ENCODE measurements around the gene MMP20. TPM values are rescaled to one million over a fixed set of nuclear protein-coding genes. Genes with fewer than 3 reads are reported as not detected.

MMP20 gene
- total RNA-seq, 1 donor from 2014 or later, result not detected

DNA sequence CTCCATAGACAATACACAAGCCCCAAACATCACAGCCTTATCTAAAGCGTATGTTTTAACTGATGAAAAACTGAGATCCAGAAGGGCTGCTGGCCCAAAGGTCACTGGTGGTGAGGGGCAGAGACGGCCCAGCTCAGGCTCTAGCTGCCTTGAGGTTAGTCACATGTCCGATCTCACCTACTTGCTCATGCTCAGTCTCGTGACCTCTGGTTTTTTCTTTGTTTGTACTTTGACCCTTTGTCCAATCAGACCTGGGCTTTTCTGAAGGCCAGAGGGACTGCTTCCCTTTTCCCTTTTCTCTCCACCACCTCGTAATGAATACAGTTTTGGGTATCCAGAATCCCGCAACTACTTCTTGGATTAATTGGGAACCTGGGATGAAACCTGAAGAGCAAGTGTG is 28.6 kb downstream of the MMP20 start:
- no peaks in the 10 kb centered on the region for H3K36me3 Mint-ChIP-seq (ENCODE audit: low read depth, unreplicated experiment)
- no peaks in the 10 kb centered on the region for H4K20me1 ChIP-seq (ENCODE audit: insufficient read depth, low read length)
- no peak overlapping the region for H3K4me3 ChIP-seq (ENCODE audit: insufficient read depth, low read depth, low read length)
- no peaks in the 10 kb centered on the region for H3K27me3 Mint-ChIP-seq (ENCODE audit: low read depth, unreplicated experiment)
- no peak overlapping the region for H3K27ac ChIP-seq (ENCODE audit: low read depth, low read length)
- no peaks in the 10 kb centered on the region for H3K79me2 ChIP-seq (ENCODE audit: insufficient read depth, low read length)
- no peaks in the 10 kb centered on the region for H3K9me3 ChIP-seq (ENCODE audit: insufficient read depth, low read depth, low read length)
- FAIRE-seq (no peak), DNase-seq (ENCODE audit: low read depth) (no peak)
- H3K4me1 ChIP-seq (ENCODE audit: insufficient read depth, low read length), result peaks cover 29% of the 10 kb centered on the region
- no peaks in the 10 kb centered on the region for H3K36me3 ChIP-seq (ENCODE audit: insufficient read depth, low read length)
- no peak overlapping the region for H3K9ac ChIP-seq (ENCODE audit: low read length)
- H3K27ac Mint-ChIP-seq (ENCODE audit: unreplicated experiment), result no peak overlapping the region
- peaks cover 33% of the 10 kb centered on the region for H3K4me1 Mint-ChIP-seq (ENCODE audit: low read depth, unreplicated experiment)
- no peak overlapping the region for H2AFZ ChIP-seq (ENCODE audit: low read depth, low read length)
- no peak overlapping the region for H3K4me3 Mint-ChIP-seq (ENCODE audit: unreplicated experiment)
- TF ChIP-seq, protein P1, sequence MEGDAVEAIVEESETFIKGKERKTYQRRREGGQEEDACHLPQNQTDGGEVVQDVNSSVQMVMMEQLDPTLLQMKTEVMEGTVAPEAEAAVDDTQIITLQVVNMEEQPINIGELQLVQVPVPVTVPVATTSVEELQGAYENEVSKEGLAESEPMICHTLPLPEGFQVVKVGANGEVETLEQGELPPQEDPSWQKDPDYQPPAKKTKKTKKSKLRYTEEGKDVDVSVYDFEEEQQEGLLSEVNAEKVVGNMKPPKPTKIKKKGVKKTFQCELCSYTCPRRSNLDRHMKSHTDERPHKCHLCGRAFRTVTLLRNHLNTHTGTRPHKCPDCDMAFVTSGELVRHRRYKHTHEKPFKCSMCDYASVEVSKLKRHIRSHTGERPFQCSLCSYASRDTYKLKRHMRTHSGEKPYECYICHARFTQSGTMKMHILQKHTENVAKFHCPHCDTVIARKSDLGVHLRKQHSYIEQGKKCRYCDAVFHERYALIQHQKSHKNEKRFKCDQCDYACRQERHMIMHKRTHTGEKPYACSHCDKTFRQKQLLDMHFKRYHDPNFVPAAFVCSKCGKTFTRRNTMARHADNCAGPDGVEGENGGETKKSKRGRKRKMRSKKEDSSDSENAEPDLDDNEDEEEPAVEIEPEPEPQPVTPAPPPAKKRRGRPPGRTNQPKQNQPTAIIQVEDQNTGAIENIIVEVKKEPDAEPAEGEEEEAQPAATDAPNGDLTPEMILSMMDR (IDR thresholded peaks at IDR 0.05; ENCODE audit: insufficient read depth, low read depth, low read length), result no peak
- TF ChIP-seq EZH2 (IDR thresholded peaks at IDR 0.05; ENCODE audit: insufficient read depth, low read length), result no peak
- H3K9me3 Mint-ChIP-seq (ENCODE audit: unreplicated experiment), result peaks cover 1% of the 10 kb centered on the region
- no peak overlapping the region for H3K4me2 ChIP-seq (ENCODE audit: low read length)
- H3K27me3 ChIP-seq (ENCODE audit: insufficient read depth, low read length), result no peaks in the 10 kb centered on the region

DNA sequence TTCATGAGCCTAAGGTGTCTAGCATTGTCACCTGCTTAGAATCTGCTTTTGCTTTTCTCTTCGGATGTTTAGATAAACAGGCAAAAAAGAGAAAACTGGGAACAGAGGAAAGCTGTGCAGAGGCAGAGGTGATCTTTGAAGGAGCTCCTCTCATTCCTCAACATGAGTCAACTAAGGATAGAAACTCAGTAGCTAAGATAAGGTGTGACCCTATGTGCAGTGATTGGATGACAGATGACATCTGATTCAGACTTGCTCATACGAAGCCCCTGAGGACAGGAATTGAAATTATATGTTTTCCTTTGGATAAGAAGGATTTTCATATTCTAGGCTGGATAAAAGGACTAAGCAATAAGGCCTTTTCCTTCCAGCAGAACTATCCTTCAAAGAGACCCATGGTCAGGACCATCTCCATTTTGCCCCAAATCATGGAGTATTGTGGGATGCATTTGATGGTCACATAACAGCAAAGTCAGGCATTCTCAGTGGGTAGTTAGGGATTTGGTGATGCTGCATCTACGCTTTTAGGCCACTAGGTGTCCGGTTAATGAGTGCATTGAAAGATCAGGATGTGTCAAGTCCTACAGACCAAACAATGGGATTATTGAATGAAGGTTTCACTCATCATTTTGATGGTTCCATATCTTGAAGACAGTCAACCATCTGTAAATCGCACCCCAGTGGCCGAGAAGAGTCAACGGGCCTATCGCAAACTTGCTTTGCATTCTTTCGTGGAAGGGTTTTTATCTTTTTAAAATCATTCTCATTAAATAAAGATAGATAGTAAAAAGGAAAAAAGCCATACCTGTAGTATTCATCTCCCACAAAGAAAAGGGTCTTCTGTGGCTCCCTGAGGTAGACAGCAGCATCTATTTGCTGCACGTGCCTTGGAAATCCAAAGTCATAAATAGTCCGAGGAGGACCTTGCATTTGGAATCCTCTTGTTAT is 32.2 kb downstream of the MMP20 start:
- H3K4me3 ChIP-seq (ENCODE audit: insufficient read depth, low read depth, low read length), result no peak overlapping the region
- no peak overlapping the region for H3K27ac ChIP-seq (ENCODE audit: low read depth, low read length)
- H3K79me2 ChIP-seq (ENCODE audit: insufficient read depth, low read length), result no peaks in the 10 kb centered on the region
- H3K36me3 Mint-ChIP-seq (ENCODE audit: low read depth, unreplicated experiment), result no peaks in the 10 kb centered on the region
- H3K27me3 ChIP-seq (ENCODE audit: insufficient read depth, low read length), result no peaks in the 10 kb centered on the region
- peaks cover 22% of the 10 kb centered on the region for H3K4me1 Mint-ChIP-seq (ENCODE audit: low read depth, unreplicated experiment)
- H3K4me3 Mint-ChIP-seq (ENCODE audit: unreplicated experiment), result no peak overlapping the region
- H3K27ac Mint-ChIP-seq (ENCODE audit: unreplicated experiment), result no peak overlapping the region
- DNase-seq (ENCODE audit: low read depth) (no peak), FAIRE-seq (no peak)
- H3K9me3 ChIP-seq (ENCODE audit: insufficient read depth, low read depth, low read length), result no peaks in the 10 kb centered on the region
- H3K27me3 Mint-ChIP-seq (ENCODE audit: low read depth, unreplicated experiment), result no peaks in the 10 kb centered on the region
- no peak for TF ChIP-seq EZH2 (IDR thresholded peaks at IDR 0.05; ENCODE audit: insufficient read depth, low read length)
- TF ChIP-seq, protein P1 (IDR thresholded peaks at IDR 0.05; ENCODE audit: insufficient read depth, low read depth, low read length), result peak; percentile 61
- no peak overlapping the region for H3K9ac ChIP-seq (ENCODE audit: low read length)
- no peaks in the 10 kb centered on the region for H3K4me1 ChIP-seq (ENCODE audit: insufficient read depth, low read length)
- no peak overlapping the region for H2AFZ ChIP-seq (ENCODE audit: low read depth, low read length)
- H3K36me3 ChIP-seq (ENCODE audit: insufficient read depth, low read length), result no peaks in the 10 kb centered on the region
- no peak overlapping the region for H3K4me2 ChIP-seq (ENCODE audit: low read length)
- H3K9me3 Mint-ChIP-seq (ENCODE audit: unreplicated experiment), result peaks cover 3% of the 10 kb centered on the region
- no peaks in the 10 kb centered on the region for H4K20me1 ChIP-seq (ENCODE audit: insufficient read depth, low read length)

DNA sequence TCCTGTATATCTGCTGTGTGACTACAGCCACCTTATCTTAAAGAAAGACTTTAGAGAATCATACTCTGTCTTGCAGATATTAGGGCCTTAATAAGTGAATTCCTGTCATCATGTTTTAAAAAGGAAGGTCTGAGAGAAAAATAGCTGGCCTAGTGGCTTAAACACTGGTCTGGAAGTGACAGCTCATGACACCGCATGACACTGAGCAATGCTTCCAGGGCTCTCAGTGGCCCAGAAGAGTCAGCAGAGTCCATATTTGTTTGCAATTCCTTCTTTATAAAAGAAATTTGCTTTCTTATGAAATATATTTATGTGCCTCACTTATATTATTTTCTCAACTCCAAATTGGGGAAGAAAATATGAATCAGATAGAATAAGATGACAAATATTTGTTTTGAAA is 33.0 kb downstream of the MMP20 start:
- no peaks in the 10 kb centered on the region for H3K36me3 ChIP-seq (ENCODE audit: insufficient read depth, low read length)
- H3K79me2 ChIP-seq (ENCODE audit: insufficient read depth, low read length), result no peaks in the 10 kb centered on the region
- DNase-seq (ENCODE audit: low read depth), result no peak
- H3K4me2 ChIP-seq (ENCODE audit: low read length), result no peak overlapping the region
- no peak for TF ChIP-seq EZH2 (IDR thresholded peaks at IDR 0.05; ENCODE audit: insufficient read depth, low read length)
- TF ChIP-seq, protein P1 (IDR thresholded peaks at IDR 0.05; ENCODE audit: insufficient read depth, low read depth, low read length), result no peak
- no peak overlapping the region for H2AFZ ChIP-seq (ENCODE audit: low read depth, low read length)
- no peaks in the 10 kb centered on the region for H3K27me3 ChIP-seq (ENCODE audit: insufficient read depth, low read length)
- FAIRE-seq, result no peak
- Mint-ChIP-seq H3K36me3 (ENCODE audit: low read depth, unreplicated experiment) (no peaks in the 10 kb centered on the region), H3K27me3 (ENCODE audit: low read depth, unreplicated experiment) (no peaks in the 10 kb centered on the region), H3K9me3 (ENCODE audit: unreplicated experiment) (peaks cover 3% of the 10 kb centered on the region), H3K4me1 (ENCODE audit: low read depth, unreplicated experiment) (peaks cover 20% of the 10 kb centered on the region), H3K4me3 (ENCODE audit: unreplicated experiment) (no peak overlapping the region), H3K27ac (ENCODE audit: unreplicated experiment) (no peak overlapping the region)
- no peaks in the 10 kb centered on the region for H3K9me3 ChIP-seq (ENCODE audit: insufficient read depth, low read depth, low read length)
- H3K4me3 ChIP-seq (ENCODE audit: insufficient read depth, low read depth, low read length), result no peak overlapping the region
- no peak overlapping the region for H3K9ac ChIP-seq (ENCODE audit: low read length)
- no peaks in the 10 kb centered on the region for H3K4me1 ChIP-seq (ENCODE audit: insufficient read depth, low read length)
- no peak overlapping the region for H3K27ac ChIP-seq (ENCODE audit: low read depth, low read length)
- no peaks in the 10 kb centered on the region for H4K20me1 ChIP-seq (ENCODE audit: insufficient read depth, low read length)

Measured in astrocyte (in vitro differentiated cells and primary cell).